RCC 7860 (cell line): Measurements from ENCODE around the gene ZNF511.

Experiments used
- DNase-seq: peaks from one replicate; pipeline ENCODE4 v3.0.0-alpha.2; 2015; ENCODE audit warnings: low spot score
- FAIRE-seq: peaks from 2 replicates; lab custom pipeline; 2012; peaks lifted over from hg19 to GRCh38; lab: Jason Lieb, UNC

The ZNF511 gene

DNA sequence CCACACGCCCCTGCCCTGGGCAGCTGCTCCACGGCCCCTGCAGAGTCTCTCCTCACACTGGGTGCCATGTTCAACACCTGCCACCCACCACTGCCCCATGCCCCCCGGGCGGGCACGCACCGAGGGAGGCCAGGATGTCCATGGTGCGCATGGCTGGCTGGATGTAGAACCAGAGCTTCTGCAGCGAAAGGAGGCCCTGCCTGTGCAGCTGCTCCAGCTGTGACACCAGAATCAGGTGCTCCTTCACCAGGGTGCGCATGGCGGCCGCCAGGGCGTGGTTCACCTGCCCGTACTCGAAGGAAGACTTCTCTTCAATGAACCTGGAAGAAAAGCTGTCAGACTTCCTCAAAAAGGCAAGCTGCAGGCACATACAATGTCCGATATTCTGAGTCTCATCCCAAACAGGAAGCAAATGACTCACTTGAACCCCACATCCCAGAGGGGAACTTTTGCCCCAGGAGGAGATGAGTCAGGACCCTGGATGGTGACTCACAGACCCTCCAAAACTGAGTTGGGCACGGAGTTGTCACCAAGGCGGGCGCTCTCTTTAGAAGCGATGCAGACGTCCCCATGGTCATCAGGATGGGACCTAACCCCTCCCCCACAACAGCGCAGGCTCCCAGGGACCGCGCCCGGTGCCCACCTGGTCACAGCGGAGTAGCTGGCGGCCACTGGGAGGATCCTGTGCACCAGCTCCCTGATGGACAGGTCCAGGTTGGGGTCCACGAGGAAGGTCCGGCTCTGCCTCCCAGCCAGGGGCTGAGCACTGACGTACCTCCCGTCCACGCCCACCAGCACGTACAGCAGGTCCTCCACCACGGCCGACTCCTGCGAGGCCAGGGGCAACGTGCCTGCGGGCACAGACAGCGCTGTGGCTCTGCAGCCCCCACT, 15.6 kb upstream of the ZNF511 start:
- DNase-seq (peak; percentile 7), FAIRE-seq (no peak)

DNA sequence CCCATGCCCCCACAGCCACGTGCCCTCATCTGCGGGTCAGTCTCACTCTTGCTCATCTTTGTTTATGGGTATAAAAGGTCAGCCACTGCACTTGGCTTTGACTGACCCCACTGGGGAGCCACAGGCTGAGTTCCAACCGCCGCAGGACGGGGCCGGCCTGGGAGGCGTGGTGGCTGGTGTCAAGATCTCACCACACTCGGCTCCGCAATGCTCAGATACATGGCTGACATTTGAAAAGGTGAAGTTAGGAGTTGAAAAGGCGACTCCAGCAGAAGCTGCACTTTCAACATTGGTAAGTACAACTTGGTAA, 14.9 kb upstream of the ZNF511 start:
- no peak for DNase-seq

DNA sequence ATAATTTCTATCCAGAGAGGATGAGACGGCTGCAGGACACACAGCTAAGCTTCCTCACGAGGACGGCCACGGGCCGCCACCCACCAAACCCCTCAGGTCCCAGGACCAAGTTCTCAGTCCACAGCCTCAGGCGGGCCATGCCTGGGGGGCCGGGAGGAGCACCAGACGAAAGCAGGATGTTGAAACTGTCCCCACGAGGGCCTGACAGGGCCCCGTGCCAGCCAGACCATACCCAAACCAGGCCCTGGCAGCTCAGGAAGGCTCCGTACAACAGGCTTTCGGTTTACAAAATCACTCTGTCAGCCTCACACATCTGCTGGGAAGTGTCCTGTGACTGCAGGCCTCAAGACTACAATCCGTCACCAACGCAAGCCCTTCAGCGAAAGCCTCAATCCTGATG, 14.5 kb upstream of the ZNF511 start:
- no peak for FAIRE-seq
- no peak for DNase-seq

More for the DNA sequence above, 14.9 kb upstream of the ZNF511 start:
- FAIRE-seq, result no peak

DNA sequence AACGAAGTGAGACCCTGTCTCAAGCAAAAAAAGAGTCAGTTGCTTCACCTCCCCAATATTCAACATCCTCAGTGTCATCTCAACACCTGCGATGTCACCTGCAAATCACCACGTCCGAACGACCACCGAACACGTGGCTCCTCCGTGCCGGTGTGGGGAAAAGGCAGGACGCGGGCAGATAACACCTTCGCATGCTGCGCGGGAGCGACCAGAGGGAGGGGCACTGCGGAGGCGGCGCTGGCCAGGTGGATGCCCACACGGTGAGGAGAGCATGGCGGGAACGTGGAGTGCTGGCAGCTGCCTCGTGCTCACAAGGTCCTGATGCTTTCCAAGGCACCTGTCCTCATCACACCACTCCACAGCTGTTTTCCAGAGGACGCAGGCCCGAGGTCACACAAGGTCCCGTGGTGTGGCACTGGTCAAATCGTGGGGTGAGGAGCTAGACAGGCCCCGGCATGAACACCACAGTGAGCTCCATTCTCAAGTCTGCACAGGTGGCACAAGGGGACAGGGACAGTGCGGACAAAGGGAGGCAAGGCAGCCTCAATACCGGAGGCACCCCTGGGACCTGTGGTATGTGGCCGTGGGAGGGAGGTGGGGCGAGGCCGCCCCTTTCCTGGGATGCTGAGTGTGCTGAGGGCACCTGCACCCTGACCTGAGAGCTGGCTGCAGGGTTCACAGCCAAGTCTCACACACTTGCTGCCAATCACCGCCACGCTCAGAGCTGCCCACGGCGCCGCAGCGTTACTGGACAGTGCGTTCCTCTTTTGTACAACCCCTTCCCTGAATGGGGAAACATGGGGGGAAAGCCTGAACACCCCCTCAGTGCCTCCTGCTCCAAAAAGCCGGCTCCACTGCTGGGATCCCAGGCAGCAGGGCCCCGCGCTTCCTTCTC, 13.0 kb upstream of the ZNF511 start:
- DNase-seq (no peak), FAIRE-seq (no peak)

DNA sequence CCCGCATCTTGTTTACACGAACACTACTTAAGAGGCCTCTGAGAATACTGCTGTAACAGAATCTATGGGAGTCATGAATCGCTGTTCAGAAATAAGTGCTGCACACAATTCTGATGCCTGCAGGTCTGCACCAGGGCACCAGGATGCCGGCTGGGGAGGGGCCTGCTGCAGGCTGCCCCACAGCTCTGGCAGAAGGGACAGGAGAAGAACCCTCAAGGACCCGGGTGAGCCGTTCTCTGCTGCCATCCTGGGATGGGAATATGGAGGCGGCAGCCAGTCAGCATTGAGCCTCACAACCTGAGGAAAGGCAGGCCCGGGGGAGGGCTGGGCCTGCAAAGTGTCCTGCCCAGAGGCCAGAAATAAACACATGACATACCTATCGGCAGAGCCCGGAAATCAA, 11.2 kb upstream of the ZNF511 start:
- DNase-seq (no peak), FAIRE-seq (no peak)

DNA sequence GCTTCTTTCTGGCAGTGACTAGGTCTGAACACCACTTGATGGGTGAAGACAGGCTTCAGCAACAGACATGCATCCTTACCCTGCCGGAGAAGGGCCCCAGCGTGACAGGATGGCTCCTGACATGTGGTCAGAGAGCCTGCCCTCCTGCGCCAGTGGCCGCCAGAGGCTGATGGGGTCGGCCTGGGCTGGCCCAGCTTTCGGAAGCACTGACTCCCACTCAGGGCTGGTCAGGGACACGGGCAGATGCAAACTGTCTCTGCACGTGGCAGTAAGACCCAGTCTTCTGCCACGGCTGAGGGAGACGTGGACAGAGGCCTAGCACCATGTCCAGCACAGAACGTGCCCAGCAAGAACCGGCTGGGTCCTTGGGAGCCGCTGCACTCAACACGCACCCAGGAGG, 10.2 kb upstream of the ZNF511 start:
- DNase-seq (no peak), FAIRE-seq (no peak)

DNA sequence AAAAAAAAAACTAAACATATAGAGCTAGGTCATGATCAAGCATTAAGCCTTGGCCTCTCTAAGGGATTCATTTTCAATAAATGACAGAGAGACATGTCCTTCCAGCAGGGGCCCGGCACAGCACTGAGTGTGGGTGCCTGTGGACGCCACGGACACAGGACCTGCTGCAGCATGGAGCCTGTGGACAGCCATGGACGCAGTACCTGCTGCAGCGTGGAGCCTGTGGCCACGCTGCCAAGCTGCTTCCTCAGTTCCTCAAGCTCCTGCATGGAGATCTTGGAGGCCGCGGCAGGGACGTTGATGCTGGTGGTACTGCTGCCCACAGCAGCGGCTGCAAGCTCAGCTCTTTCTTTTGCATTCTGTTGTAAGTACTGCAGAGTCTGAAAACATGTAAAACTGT, 9.5 kb upstream of the ZNF511 start:
- FAIRE-seq, result no peak
- DNase-seq, result no peak

DNA sequence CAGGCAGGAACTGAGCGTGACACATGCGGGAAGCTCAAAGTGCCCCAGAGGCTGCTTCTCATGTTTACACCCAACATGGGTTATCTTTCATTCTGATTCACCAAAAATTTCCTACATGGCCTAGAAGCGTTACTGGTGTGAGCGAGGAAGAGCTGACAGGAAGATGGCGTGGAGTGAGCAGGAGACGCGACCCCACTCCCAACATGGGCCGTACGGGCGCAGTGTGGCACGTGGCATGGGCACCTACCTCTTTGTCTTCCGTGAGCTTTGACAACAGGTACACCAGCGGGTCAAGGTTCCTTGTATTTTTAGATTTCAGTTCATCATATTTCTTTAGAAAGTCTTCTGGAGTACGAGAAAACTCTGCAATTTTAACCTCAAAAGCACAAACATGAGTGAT, 9.0 kb upstream of the ZNF511 start:
- FAIRE-seq, result no peak
- no peak for DNase-seq

DNA sequence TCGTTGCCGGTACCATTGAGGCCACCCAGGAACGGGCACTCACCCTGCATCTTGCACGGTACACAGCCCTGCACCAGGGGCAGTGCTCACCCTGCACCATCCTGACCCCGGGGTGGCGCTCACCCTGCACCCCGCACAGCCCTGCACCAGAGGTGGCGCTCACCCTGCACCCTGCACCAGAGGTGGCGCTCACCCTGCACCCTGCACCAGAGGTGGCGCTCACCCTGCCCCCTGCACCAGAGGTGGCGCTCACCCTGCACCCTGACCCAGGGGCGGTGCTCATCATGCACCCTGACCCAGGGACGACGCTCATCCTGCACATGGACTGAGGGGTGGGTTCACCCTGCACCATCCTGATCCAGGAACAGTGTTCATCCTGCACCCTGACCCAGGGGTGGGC, 6.5 kb upstream of the ZNF511 start:
- FAIRE-seq (no peak), DNase-seq (no peak)

DNA sequence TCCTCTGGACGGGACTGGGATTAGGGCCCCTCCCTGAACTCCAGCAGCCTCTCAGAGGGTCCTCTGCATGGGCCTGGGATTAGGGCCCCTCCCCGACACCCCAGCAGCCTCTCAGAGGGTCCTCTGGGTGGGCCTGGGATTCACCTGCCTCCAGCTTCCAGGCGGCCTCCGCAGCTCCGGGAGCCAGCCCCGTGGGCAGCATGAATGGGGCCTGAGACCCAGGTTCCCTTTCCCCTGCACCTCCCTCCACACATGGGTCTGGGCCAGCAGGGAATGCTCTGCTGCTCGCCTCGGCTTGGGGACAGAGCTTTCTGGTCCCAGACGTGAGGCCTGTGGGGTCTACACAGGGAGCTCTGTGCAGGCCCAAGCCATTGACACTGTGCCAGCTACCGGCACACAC, 5.5 kb upstream of the ZNF511 start:
- no peak for DNase-seq
- FAIRE-seq, result no peak

DNA sequence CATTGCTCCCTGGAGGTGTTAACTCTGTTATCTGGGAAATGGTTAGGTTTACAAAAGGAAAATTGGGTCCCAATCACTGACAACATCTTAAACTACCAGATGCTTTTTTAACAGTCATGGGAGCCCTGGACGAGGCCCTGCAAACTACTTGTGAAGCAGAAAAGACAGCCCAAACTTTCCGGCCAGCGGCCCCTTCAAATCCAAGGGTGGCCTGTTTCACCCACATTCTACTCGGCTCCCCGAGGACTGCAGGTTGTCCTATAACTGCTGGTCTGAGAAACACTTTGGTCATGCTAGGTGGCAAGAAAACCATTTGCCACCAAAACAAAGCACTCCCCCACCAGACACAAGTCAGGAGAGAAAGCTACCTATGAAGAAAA, 2.6 kb upstream of the ZNF511 start:
- FAIRE-seq (no peak), DNase-seq (no peak)

DNA sequence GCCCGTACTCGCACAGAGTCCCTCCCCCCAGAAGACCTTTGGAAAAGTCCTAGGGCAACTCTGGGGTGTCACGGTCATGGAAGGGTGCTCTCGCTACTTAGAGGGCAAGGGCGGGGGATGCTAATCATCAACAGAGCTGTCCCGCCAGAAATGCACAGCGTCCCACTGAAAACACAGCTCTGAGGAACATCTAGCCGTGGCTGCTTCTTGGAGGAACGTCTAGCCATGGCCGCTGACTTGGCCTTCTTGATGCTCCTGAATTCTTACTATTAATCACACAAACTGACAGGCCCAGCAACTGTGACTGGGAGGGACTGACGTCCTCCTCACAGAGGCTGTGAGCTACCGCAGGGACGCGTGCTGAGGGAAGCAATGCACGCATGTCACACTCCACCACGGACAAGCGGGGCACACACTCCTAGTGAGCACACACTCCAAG, 1.8 kb upstream of the ZNF511 start:
- no peak for DNase-seq
- no peak for FAIRE-seq

DNA sequence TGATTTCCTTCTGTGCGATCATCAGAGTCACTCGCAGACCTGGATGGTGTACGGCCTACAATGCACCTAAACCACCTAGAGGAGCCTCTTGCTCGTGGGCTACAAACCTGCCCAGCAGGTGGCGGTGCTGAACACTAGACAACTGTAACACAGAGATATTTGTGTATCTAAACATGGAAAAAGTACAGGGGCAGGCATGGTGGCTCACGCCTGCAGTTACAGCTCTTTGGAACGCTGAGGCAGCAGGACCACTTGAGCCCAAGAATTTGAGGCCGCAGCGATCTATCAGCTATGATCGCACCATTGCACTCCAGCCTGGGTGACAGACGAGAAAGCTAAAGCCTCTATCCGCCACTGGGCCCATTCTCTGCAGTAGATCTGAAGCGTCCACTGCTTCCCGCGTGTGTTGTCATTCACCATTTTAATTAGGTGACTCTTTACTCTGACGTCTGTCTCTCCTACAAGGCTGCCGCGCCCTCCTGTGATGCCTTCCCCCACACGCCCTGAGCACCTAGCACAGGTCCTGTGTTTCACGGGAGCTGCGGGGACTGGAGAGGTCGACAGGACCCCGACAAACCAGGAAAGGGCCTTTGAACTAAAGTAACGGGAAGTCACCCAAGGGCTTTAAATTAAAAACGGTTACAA, 816 bp upstream of the ZNF511 start:
- DNase-seq (peak; percentile 77), FAIRE-seq (no peak)

DNA sequence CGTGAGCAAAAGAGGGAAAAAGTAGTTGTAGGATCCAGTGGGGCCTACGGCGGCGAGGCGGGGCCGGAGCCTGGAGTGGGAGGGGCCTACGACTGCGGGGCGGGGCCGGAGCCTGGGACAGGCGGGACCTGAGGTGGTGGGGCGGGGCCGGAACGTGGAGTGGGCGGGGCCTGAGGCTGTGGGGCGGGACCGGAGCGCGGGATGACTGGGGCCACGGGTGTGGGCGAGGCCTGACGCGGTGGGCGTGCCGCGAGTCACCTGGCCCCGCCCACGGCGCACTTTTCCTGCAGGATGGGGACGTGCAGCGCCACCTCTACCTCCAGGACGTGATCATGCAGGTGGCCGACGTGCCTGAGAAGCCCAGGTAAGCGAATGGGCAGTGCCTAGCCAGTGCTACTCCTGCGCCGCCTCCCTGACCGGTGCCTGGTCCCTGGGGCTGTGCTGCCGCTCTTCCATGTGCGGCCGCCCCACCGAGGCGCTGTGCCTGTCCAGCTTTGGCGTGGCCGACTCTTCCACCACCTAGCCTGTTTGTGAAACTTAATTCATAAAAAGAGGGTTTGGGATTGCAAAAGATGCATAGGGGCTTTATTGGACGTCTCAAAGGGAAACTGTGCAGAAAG, 496 bp downstream of the ZNF511 start:
- peak; percentile 74 for DNase-seq
- FAIRE-seq, result no peak

DNA sequence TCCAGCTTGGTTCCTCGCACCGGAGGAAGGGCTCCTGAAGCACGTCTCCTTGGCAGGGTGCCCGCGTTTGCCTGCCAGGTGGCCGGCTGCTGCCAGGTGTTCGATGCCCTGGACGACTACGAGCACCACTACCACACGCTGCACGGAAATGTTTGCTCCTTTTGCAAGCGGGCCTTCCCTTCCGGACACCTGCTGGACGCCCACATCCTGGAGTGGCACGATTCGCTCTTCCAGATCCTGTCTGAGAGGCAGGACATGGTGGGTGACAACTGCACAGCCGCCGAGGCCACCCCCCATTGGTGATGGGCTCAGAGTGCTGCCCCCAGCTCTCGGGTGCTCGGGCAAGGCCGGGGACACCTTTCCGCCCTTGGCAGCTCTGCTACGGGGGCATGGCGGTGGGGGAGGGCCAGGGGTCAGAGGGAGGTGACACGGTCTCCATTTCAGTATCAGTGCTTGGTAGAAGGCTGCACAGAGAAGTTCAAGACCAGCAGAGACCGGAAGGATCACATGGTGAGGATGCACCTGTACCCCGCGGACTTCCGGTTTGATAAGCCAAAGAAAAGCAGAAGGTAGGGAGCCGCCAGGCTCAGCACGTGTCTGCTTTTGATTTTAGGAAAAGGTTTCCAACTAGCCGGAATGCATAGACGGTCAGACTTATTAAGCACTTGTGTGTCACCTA, 1.1 kb downstream of the ZNF511 start:
- no peak for FAIRE-seq
- DNase-seq, result no peak

DNA sequence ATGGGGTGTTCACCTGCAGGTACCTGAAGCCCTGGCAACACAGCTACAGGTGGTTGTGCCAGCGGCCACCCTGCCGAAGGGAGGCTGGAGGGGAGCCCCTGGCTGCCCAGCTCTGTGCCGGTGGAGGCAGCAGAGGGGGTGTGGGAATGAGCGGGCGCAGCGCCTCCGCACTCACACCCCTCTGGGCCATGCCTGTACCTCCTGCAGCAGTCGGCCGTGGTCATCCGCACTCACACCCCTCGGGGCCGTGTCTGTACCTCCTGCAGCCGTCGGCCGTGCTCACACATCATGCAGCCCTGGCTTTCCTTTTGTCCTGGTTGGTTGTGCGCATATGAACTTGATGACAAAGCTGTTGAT, 1.7 kb downstream of the ZNF511 start:
- DNase-seq (no peak), FAIRE-seq (no peak)

DNA sequence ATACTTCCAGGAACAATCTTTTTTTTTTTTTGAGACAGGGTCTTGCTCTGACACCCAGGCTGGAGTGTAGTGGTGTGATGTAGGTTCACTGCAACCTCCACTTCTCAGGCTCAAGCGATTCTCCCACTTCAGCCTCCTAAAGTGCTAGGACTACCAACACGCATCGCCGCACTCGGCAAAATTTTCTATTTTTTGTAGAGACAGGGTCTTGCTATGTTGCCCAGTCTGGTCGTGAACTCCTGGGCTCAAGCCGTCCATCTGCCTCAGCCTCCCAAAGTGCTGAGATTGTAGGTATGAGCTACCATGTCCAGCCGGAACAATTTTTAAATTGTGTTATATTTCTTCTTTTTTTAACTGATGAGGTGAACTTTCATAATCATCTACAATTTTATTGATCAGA, 2.1 kb downstream of the ZNF511 start:
- DNase-seq, result no peak
- FAIRE-seq, result no peak

DNA sequence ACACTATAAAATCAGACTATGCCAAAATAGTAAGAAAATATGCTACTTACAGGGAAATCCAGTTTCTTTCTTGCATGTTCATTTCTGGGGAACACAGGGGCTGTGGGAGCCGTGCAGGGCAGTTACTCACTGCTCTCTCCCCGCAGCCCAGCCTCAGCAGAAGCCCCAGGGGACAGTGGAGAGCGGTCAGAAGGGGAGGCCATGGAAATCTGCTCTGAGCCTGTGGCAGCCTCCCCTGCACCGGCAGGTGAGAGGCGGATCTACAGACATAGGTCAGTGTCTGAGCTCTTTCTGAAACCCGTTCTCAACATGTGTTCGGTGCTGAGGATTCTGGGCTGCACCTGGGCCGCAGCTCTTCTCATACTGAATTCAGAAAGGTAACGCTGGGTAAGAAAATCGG, 2.9 kb downstream of the ZNF511 start:
- no peak for FAIRE-seq
- no peak for DNase-seq

DNA sequence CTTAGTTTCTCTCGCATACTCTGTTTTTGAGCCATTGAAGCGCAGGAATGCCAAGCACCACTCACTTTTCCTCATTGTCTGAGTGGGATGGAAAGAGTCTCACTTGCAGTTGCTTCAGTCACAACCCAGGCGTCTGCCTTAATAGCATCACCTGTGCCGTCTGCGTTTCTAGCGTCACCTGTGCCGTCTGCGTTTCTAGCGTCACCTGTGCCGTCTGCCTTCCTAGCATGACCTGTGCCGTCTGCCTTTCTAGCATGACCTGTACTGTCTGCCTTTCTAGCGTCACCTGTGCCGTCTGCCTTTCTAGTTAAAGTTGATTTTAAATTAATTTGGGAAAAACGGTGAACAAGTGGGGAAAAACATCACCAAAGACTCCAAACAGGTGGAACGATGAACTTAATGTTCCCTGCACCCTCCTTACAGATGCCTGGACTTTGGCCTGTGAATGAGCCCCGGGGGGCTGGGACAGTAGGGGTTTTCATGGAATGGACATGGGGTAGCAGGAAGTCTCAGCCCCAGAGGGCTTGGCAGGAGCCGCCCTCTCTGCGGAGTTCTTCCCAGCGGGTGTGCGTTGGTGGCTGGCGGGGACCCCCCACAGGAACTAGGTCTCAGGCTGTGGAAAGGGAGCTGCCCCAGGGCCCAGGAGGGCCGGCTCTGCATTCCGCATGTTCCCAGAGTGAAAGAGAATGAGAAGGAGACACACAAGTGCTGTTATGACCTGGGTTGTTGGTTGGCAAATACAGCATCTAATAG, 3.5 kb downstream of the ZNF511 start:
- FAIRE-seq (no peak), DNase-seq (no peak)

DNA sequence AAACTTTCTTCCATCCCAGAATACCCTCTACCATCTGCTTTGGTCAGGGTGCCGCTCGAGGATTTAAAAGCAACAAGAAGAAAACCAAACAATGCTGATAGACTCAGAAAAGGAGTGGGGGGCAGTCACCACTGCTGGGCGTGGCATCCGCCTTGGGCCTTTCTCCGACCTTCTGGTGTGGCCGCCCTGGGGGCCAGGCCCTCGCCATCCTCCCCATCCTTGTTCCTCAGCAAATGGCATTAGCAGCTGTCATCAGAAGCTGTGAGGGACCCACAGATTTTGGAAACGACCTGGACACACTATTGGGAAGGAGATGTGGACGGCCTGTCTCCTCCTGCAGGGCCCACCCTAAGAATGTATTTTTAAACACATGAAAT, 4.0 kb downstream of the ZNF511 start:
- DNase-seq, result no peak
- no peak for FAIRE-seq
